ENCODE results near the gene TNIP2.

TNIP2 gene

GRCh38 chr4:2714918-2715317 is 41.2 kb downstream of the TNIP2 start:
- no peak for DNase-seq

GRCh38 chr4:2714061-2714770 is 41.9 kb downstream of the TNIP2 start:
- no peak for DNase-seq

- DNase-seq, result no peak
Measured at GRCh38 chr4:2713337-2713736, 42.8 kb downstream of the TNIP2 start.

- DNase-seq, result no peak
Measured at GRCh38 chr4:2712261-2712842, 43.8 kb downstream of the TNIP2 start.

GRCh38 chr4:2702770-2703169 is 53.4 kb downstream of the TNIP2 start:
- no peak for DNase-seq

GRCh38 chr4:2702361-2702760 is 53.8 kb downstream of the TNIP2 start:
- no peak for DNase-seq

- no peak for DNase-seq
Measured at GRCh38 chr4:2700031-2700430, 56.1 kb downstream of the TNIP2 start.

GRCh38 chr4:2699534-2699933 is 56.6 kb downstream of the TNIP2 start:
- DNase-seq, result no peak

GRCh38 chr4:2698951-2699505 is 57.1 kb downstream of the TNIP2 start:
- no peak for DNase-seq

- no peak for DNase-seq
Measured at GRCh38 chr4:2698504-2698903, 57.6 kb downstream of the TNIP2 start.

GRCh38 chr4:2697995-2698414 is 58.1 kb downstream of the TNIP2 start:
- DNase-seq, result no peak

- no peak for DNase-seq
Measured at GRCh38 chr4:2696423-2696822, 59.7 kb downstream of the TNIP2 start.

GRCh38 chr4:2695346-2696060 is 60.6 kb downstream of the TNIP2 start:
- no peak for DNase-seq

- no peak for DNase-seq
Measured at GRCh38 chr4:2694691-2695090, 61.4 kb downstream of the TNIP2 start.

GRCh38 chr4:2691952-2692435 is 64.1 kb downstream of the TNIP2 start:
- DNase-seq, result no peak

Measured in NCI-H446 (cell line).